Measurements from ENCODE around the gene IL16.

DNA sequence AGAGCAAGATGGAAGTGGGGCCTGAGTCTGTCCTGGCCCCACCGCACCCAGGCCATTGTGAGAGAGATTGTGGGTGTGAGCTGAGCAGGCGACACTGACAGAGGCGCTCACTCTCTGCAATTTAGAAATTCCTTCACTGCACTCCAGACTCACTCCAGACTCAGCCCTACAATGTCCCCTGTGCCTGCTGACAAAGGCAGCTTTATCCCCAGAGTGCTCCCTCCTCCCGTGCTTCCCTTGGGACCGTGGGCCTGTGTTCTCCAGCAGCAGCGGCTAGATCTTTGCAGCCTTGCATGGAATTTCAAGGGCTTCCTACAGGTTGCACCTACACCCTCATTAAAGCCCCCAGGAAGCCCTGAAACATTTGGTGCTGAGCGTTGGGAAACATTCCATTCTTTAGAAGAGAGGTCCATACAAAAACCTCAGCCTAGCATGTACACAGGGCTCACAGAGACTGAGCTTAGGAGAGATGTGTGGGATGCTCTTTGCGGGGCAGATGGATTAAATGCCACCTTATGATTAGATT lies 1.3 kb upstream of the IL16 start:
- TF ChIP-seq, protein P1, sequence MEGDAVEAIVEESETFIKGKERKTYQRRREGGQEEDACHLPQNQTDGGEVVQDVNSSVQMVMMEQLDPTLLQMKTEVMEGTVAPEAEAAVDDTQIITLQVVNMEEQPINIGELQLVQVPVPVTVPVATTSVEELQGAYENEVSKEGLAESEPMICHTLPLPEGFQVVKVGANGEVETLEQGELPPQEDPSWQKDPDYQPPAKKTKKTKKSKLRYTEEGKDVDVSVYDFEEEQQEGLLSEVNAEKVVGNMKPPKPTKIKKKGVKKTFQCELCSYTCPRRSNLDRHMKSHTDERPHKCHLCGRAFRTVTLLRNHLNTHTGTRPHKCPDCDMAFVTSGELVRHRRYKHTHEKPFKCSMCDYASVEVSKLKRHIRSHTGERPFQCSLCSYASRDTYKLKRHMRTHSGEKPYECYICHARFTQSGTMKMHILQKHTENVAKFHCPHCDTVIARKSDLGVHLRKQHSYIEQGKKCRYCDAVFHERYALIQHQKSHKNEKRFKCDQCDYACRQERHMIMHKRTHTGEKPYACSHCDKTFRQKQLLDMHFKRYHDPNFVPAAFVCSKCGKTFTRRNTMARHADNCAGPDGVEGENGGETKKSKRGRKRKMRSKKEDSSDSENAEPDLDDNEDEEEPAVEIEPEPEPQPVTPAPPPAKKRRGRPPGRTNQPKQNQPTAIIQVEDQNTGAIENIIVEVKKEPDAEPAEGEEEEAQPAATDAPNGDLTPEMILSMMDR (IDR thresholded peaks at IDR 0.05; ENCODE audit: low read depth, low read length, missing input control) = no peak
- TF ChIP-seq NR2F2 (IDR thresholded peaks at IDR 0.05) = no peak

Measured in liver (tissue), 3 donors.